OCI-LY1 (cell line): ENCODE data around the gene SPRN.

Experiments used
- EZH2 ChIP-seq: fragments of 200-600 bp; sonication (generic), shearing (Covaris generic); IDR thresholded peaks from 2 replicates; pipeline ENCODE4 v1.8.0; 2017; ENCODE audit warnings: borderline replicate concordance, mixed run types, mild to moderate bottlenecking, antibody characterized with exemption, low read length, moderate library complexity, mixed read lengths
- TF ChIP-seq, protein P1 (sequence below): fragments of 200-600 bp; sonication (generic), shearing (Covaris generic); IDR thresholded peaks from 2 replicates; pipeline ENCODE4 v1.5.1; 2017; ENCODE audit warnings: mild to moderate bottlenecking, antibody characterized with exemption, low read length, moderate library complexity, mixed read lengths

GRCh38 chr10:133471300-133472109 lies 47.1 kb upstream of the SPRN start:
- TF ChIP-seq, protein P1, sequence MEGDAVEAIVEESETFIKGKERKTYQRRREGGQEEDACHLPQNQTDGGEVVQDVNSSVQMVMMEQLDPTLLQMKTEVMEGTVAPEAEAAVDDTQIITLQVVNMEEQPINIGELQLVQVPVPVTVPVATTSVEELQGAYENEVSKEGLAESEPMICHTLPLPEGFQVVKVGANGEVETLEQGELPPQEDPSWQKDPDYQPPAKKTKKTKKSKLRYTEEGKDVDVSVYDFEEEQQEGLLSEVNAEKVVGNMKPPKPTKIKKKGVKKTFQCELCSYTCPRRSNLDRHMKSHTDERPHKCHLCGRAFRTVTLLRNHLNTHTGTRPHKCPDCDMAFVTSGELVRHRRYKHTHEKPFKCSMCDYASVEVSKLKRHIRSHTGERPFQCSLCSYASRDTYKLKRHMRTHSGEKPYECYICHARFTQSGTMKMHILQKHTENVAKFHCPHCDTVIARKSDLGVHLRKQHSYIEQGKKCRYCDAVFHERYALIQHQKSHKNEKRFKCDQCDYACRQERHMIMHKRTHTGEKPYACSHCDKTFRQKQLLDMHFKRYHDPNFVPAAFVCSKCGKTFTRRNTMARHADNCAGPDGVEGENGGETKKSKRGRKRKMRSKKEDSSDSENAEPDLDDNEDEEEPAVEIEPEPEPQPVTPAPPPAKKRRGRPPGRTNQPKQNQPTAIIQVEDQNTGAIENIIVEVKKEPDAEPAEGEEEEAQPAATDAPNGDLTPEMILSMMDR: no peak
- no peak for TF ChIP-seq EZH2
